ENCODE results near the gene SDSL. TPM values are rescaled to one million over a fixed set of nuclear protein-coding genes. Genes with fewer than 3 reads are reported as not detected.

Gene SDSL
- total and polyA plus RNA-seq, 2 of the 4 experiments (the other 2 are of a cell fraction), result 6.3 to 10.9 TPM

DNA sequence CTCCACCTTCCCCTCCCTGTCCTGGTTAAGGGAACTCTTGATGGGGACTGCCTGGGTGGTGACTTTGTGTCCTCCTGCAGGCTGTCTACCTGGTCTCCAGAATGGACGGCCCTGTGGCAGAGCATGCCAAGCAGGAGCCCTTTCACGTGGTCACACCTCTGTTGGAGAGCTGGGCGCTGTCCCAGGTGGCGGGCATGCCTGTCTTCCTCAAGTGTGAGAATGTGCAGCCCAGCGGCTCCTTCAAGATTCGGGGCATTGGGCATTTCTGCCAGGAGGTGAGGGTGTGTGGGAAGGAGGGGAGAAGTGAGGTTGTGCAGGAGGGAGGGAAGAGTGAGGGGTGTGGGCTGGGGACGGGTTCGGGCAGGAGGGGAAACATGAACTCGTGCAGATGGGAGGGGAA is 5.7 kb downstream of the SDSL start:
- no peak overlapping the region for H3K56ac ChIP-seq (ENCODE audit: extremely low read depth, insufficient read depth, low read length)
- in situ Hi-C loops (cut with MboI; ENCODE audit: low sequenced_read_pairs), result loop anchor here (5.0 kb wide), 1 partner anchor 231 kb away; no protein-coding TSS in a partner anchor
- ChIA-PET CTCF (no interaction called here), POLR2A (ENCODE audit: unreplicated experiment) (no interaction called here)
- H2BK20ac ChIP-seq (ENCODE audit: low read depth, low read length), result no peak overlapping the region
- no peak overlapping the region for H2AK9ac ChIP-seq (replicated peaks; ENCODE audit: low read depth, low read length, poor library complexity)
- no peak overlapping the region for H3K4me3 ChIP-seq (ENCODE audit: insufficient read depth, low read depth, low read length)
- H2BK120ac ChIP-seq (ENCODE audit: low read depth, low read length), result no peak overlapping the region
- no peak overlapping the region for H2BK15ac ChIP-seq (ENCODE audit: low read depth, low read length)
- H3K79me1 ChIP-seq (ENCODE audit: low read depth in 1 of 2, low read length in 2 of 2), result 0 out of 4 replicates have a peak, but pooled peaks cover 0 to 2% of the 10 kb centered on the region in 2 experiments
- no peak overlapping the region for H2AK5ac ChIP-seq (ENCODE audit: low read depth, low read length)
- H3K23ac ChIP-seq (ENCODE audit: low read depth, low read length), result no peak overlapping the region
- H4K8ac ChIP-seq (ENCODE audit: low read depth in 2 of 2, low read length in 2 of 2), result no peak overlapping the region
- no peak overlapping the region for H3K27ac ChIP-seq (ENCODE audit: insufficient read depth, low read length)
- no peaks in the 10 kb centered on the region; the same call in 1 of the 2 replicates for H3K4me1 ChIP-seq (ENCODE audit: control insufficient read depth, insufficient read depth, low read length)
- H3K9me3 ChIP-seq (ENCODE audit: control insufficient read depth, insufficient read depth, low read length), result peaks cover 3% of the 10 kb centered on the region; the same call in 1 of the 2 replicates
- H3K36me3 ChIP-seq (ENCODE audit: control insufficient read depth, insufficient read depth, low read length), result no peaks in the 10 kb centered on the region
- dilution Hi-C loops (cut with HindIII; ENCODE audit: low sequenced_read_pairs, unreplicated experiment), result no loop called here
- H4K5ac ChIP-seq (ENCODE audit: low read depth, low read length), result no peak overlapping the region
- H3K4ac ChIP-seq (ENCODE audit: low read depth, low read length), result no peak overlapping the region
- H3K14ac ChIP-seq (replicated peaks; ENCODE audit: low read depth, low read length), result no peak overlapping the region
- no peak overlapping the region for H3K4me2 ChIP-seq (ENCODE audit: low read depth, low read length)
- WGBS, 2 experiments (ENCODE audit: extremely low coverage in 2 of 2, insufficient read length in 1 of 2), result 56% methylated on average over 8 of the region's 9 CpGs; no CpG with 5 or more reads in 1 of the 2 experiments
- DNase-seq, result no peak
- H3K9ac ChIP-seq (ENCODE audit: low read depth, low read length), result no peak overlapping the region
- TF ChIP-seq RFX5 (IDR thresholded peaks at IDR 0.05; ENCODE audit: low read depth, low read length) (no peak), MAZ (IDR thresholded peaks at IDR 0.05; ENCODE audit: borderline replicate concordance, low read depth, low read length) (no peak), ELK1 (IDR thresholded peaks at IDR 0.05; ENCODE audit: borderline replicate concordance, low read depth, low read length) (no peak), CEBPB (IDR thresholded peaks at IDR 0.05; ENCODE audit: low read depth, low read length) (no peak), CHD1 (IDR thresholded peaks at IDR 0.05; ENCODE audit: low read depth, low read length) (no peak), CTCF (conservative IDR thresholded peaks at IDR 0.05; ENCODE audit: low read depth, low read length) (no peak), MXI1 (IDR thresholded peaks at IDR 0.05; ENCODE audit: borderline replicate concordance, low read depth, low read length) (no peak), NFE2L2 (IDR thresholded peaks at IDR 0.05; ENCODE audit: low read depth, low read length) (no peak), FOS (IDR thresholded peaks at IDR 0.05; ENCODE audit: low read depth, low read length) (no peak), BHLHE40 (IDR thresholded peaks at IDR 0.05; ENCODE audit: low read depth, low read length) (no peak), POLR2A (IDR thresholded peaks at IDR 0.05; ENCODE audit: low read depth, low read length) (no peak)
- TF ChIP-seq, protein P1, sequence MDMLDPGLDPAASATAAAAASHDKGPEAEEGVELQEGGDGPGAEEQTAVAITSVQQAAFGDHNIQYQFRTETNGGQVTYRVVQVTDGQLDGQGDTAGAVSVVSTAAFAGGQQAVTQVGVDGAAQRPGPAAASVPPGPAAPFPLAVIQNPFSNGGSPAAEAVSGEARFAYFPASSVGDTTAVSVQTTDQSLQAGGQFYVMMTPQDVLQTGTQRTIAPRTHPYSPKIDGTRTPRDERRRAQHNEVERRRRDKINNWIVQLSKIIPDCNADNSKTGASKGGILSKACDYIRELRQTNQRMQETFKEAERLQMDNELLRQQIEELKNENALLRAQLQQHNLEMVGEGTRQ (IDR thresholded peaks at IDR 0.05; ENCODE audit: low read depth, low read length), result no peak
- ATAC-seq (ENCODE audit: low read depth), result no peak
- intact Hi-C loops (cut with micrococcal nuclease), result loop anchor here (2.0 kb wide), 1 partner anchor 379 kb away; no protein-coding TSS in a partner anchor
- no peak overlapping the region for H4K91ac ChIP-seq (ENCODE audit: insufficient read depth, low read depth, low read length)
- H3K27me3 ChIP-seq (ENCODE audit: control insufficient read depth, insufficient read depth, low read length), result no peaks in the 10 kb centered on the region
- no peak overlapping the region for H3K18ac ChIP-seq (ENCODE audit: low read depth, low read length)
- no peak overlapping the region for H2BK5ac ChIP-seq (ENCODE audit: low read depth, low read length, poor library complexity, severe bottlenecking)
- no TSS peak for BruUV-seq (replicated peaks)
- no peaks in the 10 kb centered on the region for H4K20me1 ChIP-seq (ENCODE audit: insufficient read depth, low read length)
- no peaks in the 10 kb centered on the region for H3K9me1 ChIP-seq (ENCODE audit: insufficient read depth, low read length)
- no peak overlapping the region for H2AFZ ChIP-seq (replicated peaks; ENCODE audit: low read length, poor library complexity)
